Neuronal stem cell (in vitro differentiated cells): ENCODE results near the gene IGF1R.
A peak's percentile ranks its signal among the peaks of the same experiment; 100 is the strongest.

Source experiments
- DNase-seq: peaks from one replicate; pipeline ENCODE4 v3.0.0-alpha.2; 2013; ENCODE audit warnings: low spot score
- H2AFZ ChIP-seq: one replicate; pipeline ENCODE4 v1.6.1; 2013; ENCODE audit warnings: mild to moderate bottlenecking, low read length, inconsistent platforms
- H2AK5ac ChIP-seq: 2 replicates; pipeline ENCODE4 v1.6.1; 2013; ENCODE audit warnings: low read depth, mild to moderate bottlenecking, inconsistent platforms, low read length, moderate library complexity, mixed read lengths
- H2BK120ac ChIP-seq: 2 replicates; pipeline ENCODE4 v1.6.1; 2013; ENCODE audit warnings: low read depth, mild to moderate bottlenecking, inconsistent platforms, low read length, moderate library complexity, mixed read lengths
- H2BK12ac ChIP-seq: one replicate; pipeline ENCODE4 v1.6.1; 2013; ENCODE audit warnings: low read length, inconsistent platforms
- H2BK15ac ChIP-seq: 2 replicates; pipeline ENCODE4 v1.6.1; 2013; ENCODE audit warnings: mild to moderate bottlenecking, low read length, inconsistent platforms, mixed read lengths
- H2BK5ac ChIP-seq: one replicate; pipeline ENCODE4 v1.6.1; 2013; ENCODE audit warnings: inconsistent platforms, mild to moderate bottlenecking, low read length, moderate library complexity
- H3K14ac ChIP-seq: one replicate; pipeline ENCODE4 v1.6.1; 2013; ENCODE audit warnings: low read length, inconsistent platforms
- H3K18ac ChIP-seq: 2 replicates; pipeline ENCODE4 v1.6.1; 2013; ENCODE audit warnings: low read length, inconsistent platforms
- H3K23ac ChIP-seq: 2 replicates; pipeline ENCODE4 v1.6.1; 2013; ENCODE audit warnings: low read depth, mild to moderate bottlenecking, mixed read lengths, low read length, inconsistent platforms; ENCODE audit not compliant: poor library complexity
- H3K27ac ChIP-seq: replicated peaks from 3 replicates; pipeline ENCODE4 v1.5.1; 2013; ENCODE audit warnings: low read length, inconsistent platforms
- H3K27me3 ChIP-seq, 3 experiments: 2 replicates each; pipeline ENCODE4 v1.6.1; 2013; ENCODE audit warnings: low read length in 3 of 3, mild to moderate bottlenecking in 2 of 3, inconsistent platforms in 1 of 3, low read depth in 1 of 3, mixed read lengths in 1 of 3, moderate library complexity in 1 of 3; ENCODE audit not compliant: control insufficient read depth in 3 of 3, insufficient read depth in 3 of 3
- H3K36me3 ChIP-seq, 2 donors: replicated peaks in 1 of 2; 2 replicates each; pipeline ENCODE4 v1.6.1; 2013; ENCODE audit warnings: low read length in 2 of 2; ENCODE audit not compliant: control insufficient read depth in 2 of 2, insufficient read depth in 2 of 2
- H3K4ac ChIP-seq: 2 replicates; pipeline ENCODE4 v1.6.1; 2013; ENCODE audit warnings: inconsistent platforms, mild to moderate bottlenecking, low read length, moderate library complexity
- H3K4me1 ChIP-seq, 2 donors: 1 replicate in 1 of 2; 2 replicates in 1 of 2; pipeline ENCODE4 v1.6.1; 2013; ENCODE audit warnings: low read length in 2 of 2, low read depth in 1 of 2; ENCODE audit not compliant: control insufficient read depth in 2 of 2, insufficient read depth in 1 of 2
- H3K4me2 ChIP-seq: one replicate; pipeline ENCODE4 v1.6.1; 2013; ENCODE audit warnings: mild to moderate bottlenecking, low read length, inconsistent platforms; ENCODE audit not compliant: insufficient read depth, poor library complexity, severe bottlenecking
- H3K4me3 ChIP-seq, 2 donors: 2 replicates each; pipeline ENCODE4 v1.5.1; 2013; ENCODE audit warnings: low read length in 2 of 2, mild to moderate bottlenecking in 2 of 2, inconsistent platforms in 1 of 2, moderate library complexity in 1 of 2
- H3K79me1 ChIP-seq: one replicate; pipeline ENCODE4 v1.6.1; 2013; ENCODE audit warnings: low read depth, mild to moderate bottlenecking, inconsistent platforms, low read length, moderate library complexity
- H3K9ac ChIP-seq: one replicate; pipeline ENCODE4 v1.6.1; 2013; ENCODE audit warnings: mild to moderate bottlenecking, low read depth, low read length, inconsistent platforms; ENCODE audit not compliant: poor library complexity
- H3K9me3 ChIP-seq, 2 donors: replicated peaks in 1 of 2; 2 replicates each; pipeline versions ENCODE3 to v1.6.1; 2013; ENCODE audit warnings: low read length in 2 of 2, mild to moderate bottlenecking in 2 of 2, inconsistent platforms in 1 of 2, low read depth in 1 of 2, mixed read lengths in 1 of 2, moderate library complexity in 1 of 2; ENCODE audit not compliant: control insufficient read depth in 2 of 2, insufficient read depth in 1 of 2
- H4K8ac ChIP-seq: one replicate; pipeline ENCODE4 v1.6.1; 2013; ENCODE audit warnings: low read depth, mild to moderate bottlenecking, inconsistent platforms, low read length, moderate library complexity
- H4K91ac ChIP-seq: one replicate; pipeline ENCODE4 v1.6.1; 2013; ENCODE audit warnings: low read length, low read depth, mild to moderate bottlenecking, inconsistent platforms; ENCODE audit not compliant: poor library complexity
- WGBS, 2 donors: extraction: QIAGEN DNeasy Blood & Tissue Kit; methylation state at CpG; one replicate each; pipeline ENCODE4 v1.1.7; 2013; ENCODE audit warnings: missing lambda C conversion rate in 2 of 2, mixed read lengths in 1 of 2; ENCODE audit not compliant: insufficient read length in 2 of 2, insufficient replicate concordance in 1 of 2; ENCODE audit errors: extremely low coverage in 2 of 2; 5-methylcytosine and 5-hydroxymethylcytosine counted together

The IGF1R gene

GRCh38 chr15:98628216-98628615 is 20.1 kb upstream of the IGF1R start:
- Histone ChIP-seq H2AK5ac (no peak overlapping the region), H3K9me3 (no peaks in the 10 kb centered on the region), H4K8ac (no peak overlapping the region), H3K18ac (no peak overlapping the region), H3K27me3 (no peaks in the 10 kb centered on the region), H2BK15ac (no peak overlapping the region), H2BK12ac (no peak overlapping the region), H3K23ac (no peak overlapping the region), H3K14ac (no peak overlapping the region), H3K9ac (no peak overlapping the region), H2AFZ (no peak overlapping the region), H3K79me1 (no peaks in the 10 kb centered on the region), H3K36me3 (no peaks in the 10 kb centered on the region), H3K27ac (no peak overlapping the region), H3K4me2 (no peak overlapping the region), H3K4ac (no peak overlapping the region), H3K4me3 (no peak overlapping the region), H4K91ac (no peak overlapping the region), H2BK5ac (no peak overlapping the region), H3K4me1 (no peaks in the 10 kb centered on the region), H2BK120ac (no peak overlapping the region)
- no peak for DNase-seq
- no CpG with 5 or more reads among the region's 1 CpG for WGBS, 2 donors

- Histone ChIP-seq H3K36me3 (no peaks in the 10 kb centered on the region), H3K14ac (no peak overlapping the region), H3K18ac (no peak overlapping the region), H2BK12ac (no peak overlapping the region), H4K91ac (no peak overlapping the region), H2BK15ac (no peak overlapping the region), H3K4me2 (no peak overlapping the region), H2BK120ac (no peak overlapping the region), H3K4me1 (no peaks in the 10 kb centered on the region), H3K4ac (no peak overlapping the region), H3K27ac (no peak overlapping the region), H3K9me3 (no peaks in the 10 kb centered on the region), H2BK5ac (no peak overlapping the region), H2AFZ (no peak overlapping the region), H3K9ac (no peak overlapping the region), H4K8ac (no peak overlapping the region), H3K23ac (no peak overlapping the region), H3K79me1 (no peaks in the 10 kb centered on the region), H3K27me3 (no peaks in the 10 kb centered on the region), H3K4me3 (no peak overlapping the region), H2AK5ac (no peak overlapping the region)
- no CpG with 5 or more reads among the region's 7 CpGs for WGBS, 2 donors
- no peak for DNase-seq
Measured at GRCh38 chr15:98635848-98636247, 12.5 kb upstream of the IGF1R start.

GRCh38 chr15:98643115-98643514 is 5.2 kb upstream of the IGF1R start:
- H2BK120ac ChIP-seq = no peak overlapping the region
- H2BK12ac ChIP-seq = no peak overlapping the region
- no peaks in the 10 kb centered on the region for H3K79me1 ChIP-seq
- H2BK15ac ChIP-seq = no peak overlapping the region
- no peak overlapping the region for H3K23ac ChIP-seq
- no CpG with 5 or more reads among the region's 4 CpGs for WGBS, 2 donors
- no peak overlapping the region for H3K18ac ChIP-seq
- H3K4me1 ChIP-seq = peaks cover 0 to 8% of the 10 kb centered on the region in 2 donors
- H3K27me3 ChIP-seq = no peaks in the 10 kb centered on the region
- H3K14ac ChIP-seq = no peak overlapping the region
- no peak overlapping the region for H2AFZ ChIP-seq
- H2BK5ac ChIP-seq = no peak overlapping the region
- no peak overlapping the region for H2AK5ac ChIP-seq
- no peak overlapping the region for H3K27ac ChIP-seq
- no peaks in the 10 kb centered on the region for H3K9me3 ChIP-seq
- no peak overlapping the region for H3K4me3 ChIP-seq
- H4K91ac ChIP-seq = no peak overlapping the region
- no peak overlapping the region for H4K8ac ChIP-seq
- no peak overlapping the region for H3K4me2 ChIP-seq
- DNase-seq = no peak
- no peak overlapping the region for H3K4ac ChIP-seq
- H3K9ac ChIP-seq = no peak overlapping the region
- no peaks in the 10 kb centered on the region for H3K36me3 ChIP-seq

- Histone ChIP-seq H4K8ac (no peak overlapping the region), H3K9ac (no peak overlapping the region), H3K36me3 (no peaks in the 10 kb centered on the region), H3K4me1 (peaks cover under 1 to 8% of the 10 kb centered on the region in 2 donors), H2BK5ac (no peak overlapping the region), H3K23ac (no peak overlapping the region), H3K4me3 (peak overlapping the region; percentile 59 to 88), H2BK12ac (no peak overlapping the region), H2BK120ac (no peak overlapping the region), H3K18ac (no peak overlapping the region), H2BK15ac (no peak overlapping the region), H3K27me3 (no peaks in the 10 kb centered on the region), H3K4me2 (peak overlapping the region; percentile 78), H3K9me3 (no peaks in the 10 kb centered on the region), H2AK5ac (no peak overlapping the region), H3K79me1 (peaks cover 12% of the 10 kb centered on the region), H3K4ac (no peak overlapping the region), H4K91ac (no peak overlapping the region), H3K14ac (no peak overlapping the region), H3K27ac (peak overlapping the region; percentile 94), H2AFZ (peak overlapping the region; percentile 81)
- DNase-seq = no peak
- no CpG with 5 or more reads among the region's 7 CpGs for WGBS, 2 donors
Measured at GRCh38 chr15:98646546-98647025, 1.8 kb upstream of the IGF1R start.
